ENCODE data around the gene ESRRB.

The ESRRB gene

GRCh38 chr14:76352639-76353281 lies 23.2 kb upstream of the ESRRB start:
- no peak for FAIRE-seq

- FAIRE-seq = no peak
Measured at GRCh38 chr14:76354310-76354709, 21.6 kb upstream of the ESRRB start.

- FAIRE-seq = no peak
Measured at GRCh38 chr14:76355771-76356170, 20.2 kb upstream of the ESRRB start.

GRCh38 chr14:76371066-76371465 lies 4.9 kb upstream of the ESRRB start:
- no peak for FAIRE-seq

GRCh38 chr14:76373456-76373855 lies 2.5 kb upstream of the ESRRB start:
- no peak for FAIRE-seq

- FAIRE-seq = no peak
Measured at GRCh38 chr14:76375484-76375883, 453 bp upstream of the ESRRB start.

GRCh38 chr14:76376409-76376877 lies 506 bp downstream of the ESRRB start:
- FAIRE-seq = no peak

GRCh38 chr14:76376878-76377734 lies 1.2 kb downstream of the ESRRB start:
- no peak for FAIRE-seq

- no peak for FAIRE-seq
Measured at GRCh38 chr14:76377735-76378074, 1.8 kb downstream of the ESRRB start.

GRCh38 chr14:76380991-76381390 lies 5.1 kb downstream of the ESRRB start:
- no peak for FAIRE-seq

- FAIRE-seq = no peak
Measured at GRCh38 chr14:76381817-76382494, 6.0 kb downstream of the ESRRB start.

- no peak for FAIRE-seq
Measured at GRCh38 chr14:76382495-76382832, 6.5 kb downstream of the ESRRB start.

GRCh38 chr14:76385435-76385834 lies 9.5 kb downstream of the ESRRB start:
- no peak for FAIRE-seq

GRCh38 chr14:76386944-76387782 lies 11.2 kb downstream of the ESRRB start:
- no peak for FAIRE-seq

GRCh38 chr14:76389841-76390240 lies 13.9 kb downstream of the ESRRB start:
- no peak for FAIRE-seq

GRCh38 chr14:76390621-76391020 lies 14.7 kb downstream of the ESRRB start:
- FAIRE-seq = no peak

- no peak for FAIRE-seq
Measured at GRCh38 chr14:76391981-76392690, 16.2 kb downstream of the ESRRB start.

GRCh38 chr14:76394569-76394968 lies 18.6 kb downstream of the ESRRB start:
- FAIRE-seq = no peak

GRCh38 chr14:76395161-76395560 lies 19.2 kb downstream of the ESRRB start:
- FAIRE-seq = no peak

GRCh38 chr14:76396714-76397187 lies 20.8 kb downstream of the ESRRB start:
- FAIRE-seq = no peak

- no peak for FAIRE-seq
Measured at GRCh38 chr14:76405627-76406026, 29.7 kb downstream of the ESRRB start.
